DND-41 (cell line): ENCODE measurements around the gene HERC5.
"Not testable (repeated sequence)": the region's sequence is repeated elsewhere in the genome, so short reads cannot be mapped to it uniquely, and the experiment has no call there.

Experiments
- ATAC-seq: fragments of 200-7000 bp; cut with Tn5 transposase; 3 replicates; pipeline ENCODE4 v1.9.1; 2021; ENCODE audit warnings: low read depth; ENCODE audit not compliant: insufficient read depth
- DNase-seq: peaks from one replicate; pipeline ENCODE4 v3.0.0-alpha.2; 2020
- H2AFZ ChIP-seq: 2 replicates; pipeline ENCODE4 v1.6.0; 2012; ENCODE audit warnings: low read depth, low read length
- H3K27ac ChIP-seq: 2 replicates; pipeline ENCODE4 v1.5.1; 2012; ENCODE audit warnings: low read length, inconsistent platforms
- H3K27me3 ChIP-seq: fragments of 200-600 bp; sonication (generic); 2 replicates; pipeline ENCODE4 v1.6.0; 2012; ENCODE audit warnings: low read length, mild to moderate bottlenecking, inconsistent platforms; ENCODE audit not compliant: insufficient read depth, poor library complexity
- H3K36me3 ChIP-seq: 2 replicates; pipeline ENCODE4 v1.5.1; 2012; ENCODE audit warnings: low read length, inconsistent platforms; ENCODE audit not compliant: insufficient read depth
- H3K4me1 ChIP-seq: 2 replicates; pipeline ENCODE4 v1.5.1; 2012; ENCODE audit warnings: mild to moderate bottlenecking, low read length; ENCODE audit not compliant: insufficient read depth
- H3K4me2 ChIP-seq: 2 replicates; pipeline ENCODE4 v1.6.0; 2012; ENCODE audit warnings: mild to moderate bottlenecking, moderate library complexity, low read length, inconsistent platforms; ENCODE audit not compliant: insufficient read depth
- H3K4me3 ChIP-seq, 2 experiments: fragments of 200-600 bp in 1 of 2; shearing (Covaris generic) in 1 of 2; 2 replicates each; pipeline ENCODE4 v1.5.1; 2012 to 2016; ENCODE audit warnings: inconsistent platforms in 2 of 2, low read length in 2 of 2, mild to moderate bottlenecking in 2 of 2, low read depth in 1 of 2, moderate library complexity in 1 of 2
- H3K79me2 ChIP-seq: 2 replicates; pipeline ENCODE4 v1.6.0; 2012; ENCODE audit warnings: low read length, inconsistent platforms; ENCODE audit not compliant: insufficient read depth
- H3K9ac ChIP-seq: 2 replicates; pipeline ENCODE4 v1.6.0; 2012; ENCODE audit warnings: low read depth, mild to moderate bottlenecking, inconsistent platforms, low read length, moderate library complexity
- H3K9me3 ChIP-seq: 2 replicates; pipeline ENCODE4 v1.5.1; 2012; ENCODE audit warnings: low read length, moderate library complexity, mild to moderate bottlenecking, inconsistent platforms; ENCODE audit not compliant: insufficient read depth, severe bottlenecking
- H4K20me1 ChIP-seq: 2 replicates; pipeline ENCODE4 v1.6.0; 2012; ENCODE audit warnings: low read length; ENCODE audit not compliant: insufficient read depth
- CTCF ChIP-seq: IDR thresholded peaks from 2 replicates; pipeline ENCODE4 v1.5.1; 2012; ENCODE audit warnings: borderline replicate concordance, low read length, moderate library complexity, mild to moderate bottlenecking; ENCODE audit not compliant: poor library complexity, severe bottlenecking; ENCODE audit errors: extremely low read depth
- EZH2 ChIP-seq: IDR thresholded peaks from 3 replicates; pipeline ENCODE4 v1.6.1; 2012; ENCODE audit warnings: borderline replicate concordance, low read depth, mild to moderate bottlenecking, moderate library complexity, low read length, inconsistent platforms; ENCODE audit not compliant: severe bottlenecking

Gene HERC5

GRCh38 chr4:88537709-88538108 lies 80.8 kb downstream of the HERC5 start:
- Histone ChIP-seq H3K27ac (no peak overlapping the region), H3K36me3 (no peaks in the 10 kb centered on the region), H3K9me3 (no peaks in the 10 kb centered on the region), H4K20me1 (no peaks in the 10 kb centered on the region), H3K4me1 (no peaks in the 10 kb centered on the region), H3K4me2 (no peak overlapping the region), H3K79me2 (no peaks in the 10 kb centered on the region), H3K9ac (no peak overlapping the region), H3K4me3 (no peak overlapping the region), H2AFZ (no peak overlapping the region), H3K27me3 (no peaks in the 10 kb centered on the region)
- ATAC-seq (no peak), DNase-seq (no peak)
- TF ChIP-seq EZH2 (no peak), CTCF (no peak)

GRCh38 chr4:88539322-88540068 lies 82.6 kb downstream of the HERC5 start:
- not testable (repeated sequence) for H3K4me1 ChIP-seq, H4K20me1 ChIP-seq, H3K27me3 ChIP-seq, H3K9ac ChIP-seq, H3K36me3 ChIP-seq, H3K9me3 ChIP-seq, H3K79me2 ChIP-seq, H3K4me3 ChIP-seq, H3K4me2 ChIP-seq, H2AFZ ChIP-seq, H3K27ac ChIP-seq
- ATAC-seq (peak; percentile 58; the same call in 1 of the 3 replicates), DNase-seq (peak; percentile 75)
- peak; percentile 66 for TF ChIP-seq CTCF

GRCh38 chr4:88549815-88550214 lies 92.9 kb downstream of the HERC5 start:
- no peak overlapping the region for H3K4me2 ChIP-seq
- H3K9me3 ChIP-seq: no peaks in the 10 kb centered on the region
- no peak for DNase-seq
- no peaks in the 10 kb centered on the region for H3K36me3 ChIP-seq
- H3K9ac ChIP-seq: no peak overlapping the region
- no peaks in the 10 kb centered on the region for H4K20me1 ChIP-seq
- no peak overlapping the region for H3K27ac ChIP-seq
- TF ChIP-seq EZH2: no peak
- no peak for TF ChIP-seq CTCF
- no peaks in the 10 kb centered on the region for H3K4me1 ChIP-seq
- H2AFZ ChIP-seq: no peak overlapping the region
- H3K79me2 ChIP-seq: no peaks in the 10 kb centered on the region
- no peaks in the 10 kb centered on the region for H3K27me3 ChIP-seq
- ATAC-seq: no peak
- no peak overlapping the region for H3K4me3 ChIP-seq
